ENCODE measurements around the gene FGF14. TPM values are rescaled to one million over a fixed set of nuclear protein-coding genes. Genes with fewer than 3 reads are reported as not detected.

The FGF14 gene
- under 0.01 TPM for total RNA-seq

DNA sequence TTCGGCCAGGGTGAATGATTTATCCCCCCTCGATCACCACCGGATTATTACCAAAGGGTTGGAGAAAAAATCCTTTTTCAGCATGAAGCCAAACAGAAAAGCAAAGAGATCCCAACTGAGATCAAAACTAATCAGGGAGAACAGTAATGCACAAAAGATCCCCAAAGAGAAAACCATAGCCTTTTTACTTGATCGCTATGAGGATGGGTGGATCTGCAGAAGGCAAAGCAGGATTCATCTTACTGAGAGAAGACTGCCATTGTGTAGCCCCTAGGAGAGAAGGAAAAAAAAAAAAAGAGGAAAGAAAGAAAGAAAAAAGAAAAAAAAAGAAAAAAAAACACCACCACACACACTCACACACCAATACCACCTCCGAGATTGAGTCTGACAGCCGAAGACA, at the start of gene FGF14:
Gene FGF14 (minus strand): TSS at position 283 of the 400 bp plus-strand sequence.
- Histone ChIP-seq H3K4me3 (ENCODE audit: low read length) (no peak within 1 kb of the TSS), H3K27me3 (ENCODE audit: insufficient read depth, low read length) (peaks cover 69% of the 10 kb centered on the region)

DNA sequence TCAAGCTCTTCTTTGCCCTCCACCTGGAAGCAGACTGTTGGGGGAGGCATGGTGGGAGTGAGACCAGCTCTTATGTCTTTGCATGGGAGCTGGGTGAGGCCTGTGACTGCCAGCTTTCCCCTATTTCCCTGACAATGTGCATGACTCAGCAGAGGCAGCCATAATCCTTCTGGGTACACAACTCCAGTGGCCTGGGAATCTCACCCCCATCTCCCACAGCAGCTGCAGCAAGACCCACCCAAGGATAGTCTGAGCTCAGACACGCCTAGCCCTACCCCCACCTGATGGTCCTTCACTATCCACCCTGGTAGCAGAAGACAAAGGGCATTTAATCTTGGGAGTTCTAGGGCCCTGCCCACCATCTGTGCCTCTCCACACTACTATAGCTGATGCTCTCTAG, 41.4 kb upstream of the FGF14 start:
- peaks cover 5% of the 10 kb centered on the region for H3K27me3 ChIP-seq (ENCODE audit: insufficient read depth, low read length)
- no peak overlapping the region for H3K4me3 ChIP-seq (ENCODE audit: low read length)
- H3K4me1 ChIP-seq (ENCODE audit: insufficient read depth, low read length): no peaks in the 10 kb centered on the region
- H3K9me3 ChIP-seq (ENCODE audit: low read depth, low read length): no peaks in the 10 kb centered on the region

More for the DNA sequence above, at the start of gene FGF14:
- Histone ChIP-seq H3K9me3 (ENCODE audit: low read depth, low read length) (no peaks in the 10 kb centered on the region), H3K4me1 (ENCODE audit: insufficient read depth, low read length) (peaks cover 18% of the 10 kb centered on the region)

DNA sequence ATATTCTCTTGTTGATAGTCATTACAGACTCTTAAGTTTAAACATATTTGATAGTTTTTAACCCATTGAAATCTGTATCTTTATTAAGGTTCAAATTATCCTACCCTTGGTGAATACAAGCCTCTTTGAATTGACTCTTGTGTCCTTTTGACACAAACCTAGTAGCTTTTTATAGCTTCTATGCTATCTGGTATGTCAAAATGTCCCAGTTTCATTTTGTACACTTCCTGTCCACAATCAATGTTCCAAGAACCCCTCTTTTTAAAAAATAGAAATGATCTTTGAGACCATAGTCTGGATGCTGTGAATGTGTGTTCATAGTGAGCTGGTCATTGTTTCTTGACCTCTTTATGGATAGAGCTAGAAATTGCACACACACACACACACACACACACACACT, 39.2 kb upstream of the FGF14 start:
- Histone ChIP-seq H3K9me3 (ENCODE audit: low read depth, low read length) (no peaks in the 10 kb centered on the region), H3K27me3 (ENCODE audit: insufficient read depth, low read length) (peaks cover 5% of the 10 kb centered on the region), H3K4me3 (ENCODE audit: low read length) (no peak overlapping the region)

DNA sequence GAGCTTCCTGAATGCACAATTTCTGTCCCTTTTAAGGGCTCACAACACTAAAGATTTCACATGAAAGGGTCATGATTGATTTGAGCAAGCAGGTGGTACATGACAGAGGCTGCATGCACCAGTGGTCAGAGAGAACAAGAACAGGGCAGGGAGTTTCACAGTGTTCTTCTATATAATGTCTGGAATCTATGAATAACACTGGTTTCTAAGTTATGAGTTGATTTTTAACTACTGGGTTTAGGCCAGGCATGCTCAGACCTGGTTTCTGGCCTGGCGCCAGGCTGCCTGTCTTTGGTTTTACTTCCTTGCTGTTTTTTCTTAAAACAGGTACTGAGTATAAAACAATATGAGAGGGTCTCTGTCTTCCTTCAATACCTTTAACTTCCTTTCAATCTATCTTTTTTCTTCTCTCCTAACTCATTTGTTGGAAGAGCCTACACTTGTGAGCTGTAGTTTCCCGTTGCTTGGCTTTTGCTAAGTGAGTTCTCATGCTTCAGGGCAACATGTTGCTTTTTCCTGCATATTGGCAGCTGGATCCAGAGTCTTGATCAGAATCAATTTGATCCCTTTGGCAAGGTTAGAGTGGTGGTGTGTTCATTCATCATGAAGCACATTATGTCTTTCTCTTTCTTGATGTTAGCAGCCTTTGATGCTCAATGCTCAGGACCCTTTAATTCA, 38.5 kb upstream of the FGF14 start:
- peaks cover 5% of the 10 kb centered on the region for H3K27me3 ChIP-seq (ENCODE audit: insufficient read depth, low read length)
- H3K4me1 ChIP-seq (ENCODE audit: insufficient read depth, low read length): no peaks in the 10 kb centered on the region
- H3K9me3 ChIP-seq (ENCODE audit: low read depth, low read length): no peaks in the 10 kb centered on the region
- no peak overlapping the region for H3K4me3 ChIP-seq (ENCODE audit: low read length)

More for the DNA sequence above, 39.2 kb upstream of the FGF14 start:
- H3K4me1 ChIP-seq (ENCODE audit: insufficient read depth, low read length): no peaks in the 10 kb centered on the region

DNA sequence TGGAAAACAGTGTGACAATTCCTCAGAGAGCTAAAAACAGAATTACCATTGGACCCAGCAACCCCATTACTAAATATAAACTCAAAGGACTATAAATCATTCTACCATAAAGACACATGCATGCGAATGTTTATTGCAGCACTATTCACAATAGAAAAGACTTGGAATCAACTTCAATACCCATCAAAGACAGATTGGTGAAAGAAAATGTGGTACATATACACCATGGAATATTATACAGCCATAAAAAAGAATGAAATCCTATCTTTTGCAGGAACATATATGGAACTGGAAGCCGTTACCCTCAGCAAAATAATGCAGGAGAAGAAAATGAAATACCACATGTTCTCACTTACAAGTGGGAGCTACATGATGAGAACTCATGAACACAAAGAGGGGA, 20.8 kb upstream of the FGF14 start:
- Histone ChIP-seq H3K27me3 (ENCODE audit: insufficient read depth, low read length) (no peaks in the 10 kb centered on the region), H3K4me1 (ENCODE audit: insufficient read depth, low read length) (no peaks in the 10 kb centered on the region), H3K4me3 (ENCODE audit: low read length) (no peak overlapping the region), H3K9me3 (ENCODE audit: low read depth, low read length) (peaks cover 18% of the 10 kb centered on the region)

DNA sequence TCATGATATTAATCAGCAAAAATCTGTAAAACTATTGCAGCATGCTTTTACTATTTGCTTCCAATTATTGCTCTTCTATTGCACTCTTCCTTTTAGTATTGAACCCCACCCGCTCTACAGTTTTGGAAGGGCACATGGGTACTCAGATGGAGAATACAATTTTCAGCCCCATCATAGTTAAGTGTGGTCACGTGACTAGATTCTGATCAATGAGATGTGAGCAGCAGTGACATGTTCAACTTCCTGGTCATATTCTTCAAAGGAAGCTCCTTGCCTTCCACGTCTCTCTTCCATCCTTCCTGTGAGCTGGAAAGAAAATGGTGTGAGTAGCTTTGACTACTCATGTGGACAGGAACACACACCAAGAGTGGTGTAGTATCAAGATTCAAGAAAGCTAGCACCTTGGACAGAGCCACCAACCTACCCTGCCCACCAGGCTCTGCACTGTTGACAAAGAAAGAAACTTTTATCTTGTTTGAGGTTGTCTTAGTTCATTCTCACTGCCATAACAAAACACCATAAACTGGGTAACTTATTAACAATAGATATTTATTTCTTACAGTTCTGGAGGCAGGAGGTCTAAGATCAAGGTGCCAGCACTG, 3.8 kb upstream of the FGF14 start:
- H3K27me3 ChIP-seq (ENCODE audit: insufficient read depth, low read length): peaks cover 49% of the 10 kb centered on the region
- no peaks in the 10 kb centered on the region for H3K9me3 ChIP-seq (ENCODE audit: low read depth, low read length)
- H3K4me3 ChIP-seq (ENCODE audit: low read length): no peak overlapping the region
- peaks cover 7% of the 10 kb centered on the region for H3K4me1 ChIP-seq (ENCODE audit: insufficient read depth, low read length)

DNA sequence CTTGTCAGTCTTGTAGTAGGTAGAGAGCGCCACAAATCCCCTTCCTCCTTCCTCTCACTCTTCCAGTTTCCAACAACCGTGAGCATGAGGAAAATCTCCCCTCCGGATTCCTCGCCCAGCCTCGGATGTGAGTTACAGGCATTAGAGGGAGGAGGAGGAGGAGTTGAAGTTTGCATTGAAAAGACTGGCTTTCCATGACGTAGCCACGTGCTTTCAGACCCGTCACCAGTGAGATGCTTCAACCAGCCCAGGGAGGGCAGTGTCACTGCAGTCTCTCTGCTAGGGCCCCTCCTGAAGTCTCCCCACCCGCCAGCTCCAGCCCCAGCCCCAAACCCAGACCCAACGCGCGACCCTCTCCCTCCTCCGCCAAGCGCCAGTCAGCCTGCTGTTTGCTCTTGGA, 442 bp upstream of the FGF14 start:
- Histone ChIP-seq H3K4me1 (ENCODE audit: insufficient read depth, low read length) (peaks cover 18% of the 10 kb centered on the region), H3K4me3 (ENCODE audit: low read length) (no peak overlapping the region), H3K27me3 (ENCODE audit: insufficient read depth, low read length) (peaks cover 69% of the 10 kb centered on the region), H3K9me3 (ENCODE audit: low read depth, low read length) (no peaks in the 10 kb centered on the region)

DNA sequence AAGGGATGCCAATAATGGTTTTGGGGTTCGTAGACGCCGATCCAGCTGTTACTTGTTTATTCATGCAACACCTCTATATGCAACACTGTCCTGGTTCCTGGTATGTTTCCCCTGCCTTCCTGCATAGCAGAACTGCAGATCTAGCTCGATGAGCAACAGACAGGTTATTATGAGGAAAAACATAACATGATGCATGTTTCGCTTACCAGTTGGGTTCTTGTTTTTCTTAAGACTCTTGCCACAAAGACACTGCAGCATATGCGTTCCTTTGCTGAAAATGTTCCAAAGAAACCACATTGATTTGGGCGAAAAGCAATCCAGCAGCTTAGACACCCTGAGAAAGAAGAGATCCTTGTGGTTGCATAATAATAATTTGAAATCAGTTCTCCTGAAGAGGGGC, 583 bp downstream of the FGF14 start:
- peaks cover 18% of the 10 kb centered on the region for H3K4me1 ChIP-seq (ENCODE audit: insufficient read depth, low read length)
- H3K4me3 ChIP-seq (ENCODE audit: low read length): no peak overlapping the region
- H3K27me3 ChIP-seq (ENCODE audit: insufficient read depth, low read length): peaks cover 70% of the 10 kb centered on the region
- no peaks in the 10 kb centered on the region for H3K9me3 ChIP-seq (ENCODE audit: low read depth, low read length)

DNA sequence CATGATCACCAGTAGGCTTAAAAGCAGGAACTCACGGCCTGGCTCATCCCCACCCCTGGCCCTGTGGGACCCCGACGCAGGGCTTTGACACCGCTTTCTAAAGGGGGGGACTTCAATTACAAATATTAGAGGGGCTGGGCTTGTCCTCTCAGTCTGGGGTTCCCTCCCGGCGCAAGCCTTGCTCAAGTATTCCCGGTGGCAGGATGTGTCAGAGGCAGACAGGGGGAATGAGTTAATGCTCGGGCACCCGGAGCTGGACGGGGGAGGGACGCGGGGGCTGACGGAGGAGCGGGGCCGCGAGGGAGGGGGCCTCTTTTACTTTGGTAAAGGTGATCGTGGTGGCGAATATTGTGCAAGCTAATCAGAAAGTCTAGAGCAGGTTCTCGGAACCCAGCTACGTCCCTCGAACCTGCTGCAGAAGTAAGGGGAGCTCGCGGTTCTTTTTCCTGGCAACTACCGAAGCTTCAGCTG, 1.1 kb downstream of the FGF14 start:
- H3K9me3 ChIP-seq (ENCODE audit: low read depth, low read length): no peaks in the 10 kb centered on the region
- no peak overlapping the region for H3K4me3 ChIP-seq (ENCODE audit: low read length)
- peaks cover 18% of the 10 kb centered on the region for H3K4me1 ChIP-seq (ENCODE audit: insufficient read depth, low read length)
- H3K27me3 ChIP-seq (ENCODE audit: insufficient read depth, low read length): peaks cover 72% of the 10 kb centered on the region

DNA sequence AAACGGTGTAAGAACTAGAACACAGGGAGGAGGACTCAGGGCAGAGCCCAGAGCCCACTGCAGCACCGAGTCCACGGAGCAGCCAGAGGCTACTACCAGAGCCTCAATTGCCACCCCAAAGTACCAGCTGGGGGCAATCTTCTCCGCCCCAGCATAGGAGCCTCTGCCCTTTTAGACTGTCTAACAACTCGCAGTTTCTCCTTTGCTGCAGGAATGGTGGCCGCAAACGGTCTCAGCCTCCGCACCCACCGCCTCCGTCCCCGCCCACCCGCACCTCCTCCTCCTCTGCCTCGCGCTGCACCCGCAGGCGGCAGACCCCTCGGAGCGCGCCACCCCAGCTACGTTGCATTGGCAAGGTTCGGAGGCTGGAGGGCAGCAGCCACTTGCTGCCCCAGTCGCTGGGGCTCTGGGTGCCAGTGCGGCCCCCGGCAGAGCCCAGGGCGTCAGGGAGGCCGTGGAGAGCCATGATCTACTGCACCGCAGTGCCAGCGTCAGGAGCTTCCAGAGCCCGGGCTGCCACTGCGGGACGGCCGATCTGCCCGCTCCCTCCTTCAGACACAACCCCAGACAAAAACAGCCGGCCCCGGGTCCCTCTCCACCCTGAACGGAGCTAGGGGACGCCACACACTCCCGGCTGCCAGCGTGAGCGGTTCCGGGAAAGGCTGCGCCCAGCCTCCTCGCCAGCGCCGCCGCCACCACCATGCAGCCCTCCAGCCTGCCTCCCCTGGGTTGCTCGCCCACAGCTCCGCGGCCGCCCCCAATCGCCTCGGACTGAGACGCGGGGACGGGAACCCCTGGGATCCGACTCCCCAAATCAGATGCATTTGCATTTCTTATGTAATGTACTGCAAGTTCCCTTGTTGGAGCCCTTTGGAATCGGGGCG, 1.8 kb downstream of the FGF14 start:
- H3K9me3 ChIP-seq (ENCODE audit: low read depth, low read length): no peaks in the 10 kb centered on the region
- no peak overlapping the region for H3K4me3 ChIP-seq (ENCODE audit: low read length)
- peaks cover 69% of the 10 kb centered on the region for H3K27me3 ChIP-seq (ENCODE audit: insufficient read depth, low read length)
- H3K4me1 ChIP-seq (ENCODE audit: insufficient read depth, low read length): peaks cover 20% of the 10 kb centered on the region

DNA sequence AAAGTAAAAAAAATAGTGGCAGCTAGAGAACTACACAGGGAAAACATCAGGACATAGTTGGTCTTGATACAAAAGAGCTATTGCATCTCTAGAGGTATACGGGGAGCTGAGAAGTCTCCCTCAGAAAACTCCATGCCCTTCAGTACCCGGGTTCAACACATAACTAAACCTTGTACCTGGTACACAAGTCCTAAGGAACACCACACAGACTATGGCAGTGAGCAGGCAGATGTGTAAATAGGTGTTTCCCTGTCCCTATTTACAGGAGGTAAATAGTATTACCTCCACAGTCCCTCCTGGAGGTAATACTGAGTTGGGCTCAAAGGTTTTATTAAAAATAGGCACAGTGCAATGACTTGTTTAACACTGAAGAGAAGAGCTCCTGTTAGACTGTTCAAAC, 5.9 kb downstream of the FGF14 start:
- Histone ChIP-seq H3K4me1 (ENCODE audit: insufficient read depth, low read length) (peaks cover 24% of the 10 kb centered on the region), H3K9me3 (ENCODE audit: low read depth, low read length) (no peaks in the 10 kb centered on the region), H3K27me3 (ENCODE audit: insufficient read depth, low read length) (peaks cover 38% of the 10 kb centered on the region), H3K4me3 (ENCODE audit: low read length) (no peak overlapping the region)

DNA sequence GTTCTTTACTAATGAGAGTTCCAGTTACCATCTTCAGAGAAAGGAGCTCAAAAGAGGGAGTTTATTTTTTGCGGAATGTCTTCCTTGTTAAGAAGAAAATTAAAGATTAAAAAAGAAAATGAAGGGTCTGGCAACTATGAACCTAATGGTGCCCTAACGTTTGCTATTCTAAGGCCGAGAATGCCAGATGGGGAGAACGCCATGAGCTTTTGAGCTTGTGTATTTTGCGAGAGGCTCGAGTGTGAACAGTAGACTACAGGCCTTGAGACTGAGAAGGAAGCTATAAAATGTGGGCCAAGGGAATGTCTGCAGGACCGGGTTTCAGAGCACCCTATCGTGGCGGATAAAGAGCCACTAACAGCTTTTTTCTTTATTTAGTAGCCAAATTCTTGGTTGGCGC, 6.7 kb downstream of the FGF14 start:
- H3K27me3 ChIP-seq (ENCODE audit: insufficient read depth, low read length): peaks cover 30% of the 10 kb centered on the region
- no peaks in the 10 kb centered on the region for H3K9me3 ChIP-seq (ENCODE audit: low read depth, low read length)
- H3K4me1 ChIP-seq (ENCODE audit: insufficient read depth, low read length): peaks cover 19% of the 10 kb centered on the region
- peak overlapping the region; percentile 61 for H3K4me3 ChIP-seq (ENCODE audit: low read length)

DNA sequence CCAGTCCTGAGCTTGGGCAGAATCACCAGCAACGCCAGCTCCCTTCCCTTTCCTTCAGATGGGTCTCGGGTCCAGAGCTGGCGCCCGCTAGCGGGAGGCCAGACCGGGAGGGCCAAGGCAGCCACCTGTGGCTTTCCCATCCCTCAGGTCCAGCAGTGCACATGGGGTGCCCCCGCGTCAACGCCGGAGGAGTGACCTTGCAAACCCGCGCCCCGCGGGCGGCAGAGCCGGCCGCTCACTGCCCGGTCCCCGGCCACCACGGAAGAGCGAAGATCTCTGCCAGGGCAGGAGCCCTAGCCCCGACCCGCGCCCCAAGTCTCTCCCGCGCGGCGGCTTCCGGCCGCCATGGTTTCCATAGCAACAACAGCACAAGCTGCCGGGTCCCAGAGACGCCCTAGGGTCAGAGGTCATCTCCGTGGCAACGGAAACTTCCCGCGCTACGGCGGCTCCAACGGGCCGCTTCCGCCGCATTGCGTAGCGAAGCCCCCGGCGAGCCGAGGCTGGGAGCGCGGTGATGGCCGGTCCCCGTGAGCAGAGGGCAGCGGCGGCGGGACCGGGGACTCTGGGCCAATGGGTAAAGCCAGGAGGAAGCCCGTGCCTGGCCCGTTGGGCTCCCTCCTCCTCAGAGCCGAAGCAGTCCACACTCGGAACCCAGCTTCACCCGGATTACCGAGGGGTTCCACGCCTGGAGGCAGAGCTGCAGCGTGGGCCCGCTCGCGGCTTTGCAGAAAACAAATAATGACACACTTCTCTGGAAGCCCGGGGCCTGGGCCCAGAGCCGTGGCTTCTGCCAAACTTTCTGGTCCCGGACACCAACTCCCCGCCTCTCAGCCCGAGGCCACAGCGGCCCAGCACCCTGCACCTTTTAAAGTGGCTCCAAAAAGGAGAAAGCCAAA, 7.4 kb downstream of the FGF14 start:
- Histone ChIP-seq H3K27me3 (ENCODE audit: insufficient read depth, low read length) (peaks cover 24% of the 10 kb centered on the region), H3K4me3 (ENCODE audit: low read length) (peak overlapping the region; percentile 61), H3K9me3 (ENCODE audit: low read depth, low read length) (no peaks in the 10 kb centered on the region), H3K4me1 (ENCODE audit: insufficient read depth, low read length) (peaks cover 12% of the 10 kb centered on the region)

DNA sequence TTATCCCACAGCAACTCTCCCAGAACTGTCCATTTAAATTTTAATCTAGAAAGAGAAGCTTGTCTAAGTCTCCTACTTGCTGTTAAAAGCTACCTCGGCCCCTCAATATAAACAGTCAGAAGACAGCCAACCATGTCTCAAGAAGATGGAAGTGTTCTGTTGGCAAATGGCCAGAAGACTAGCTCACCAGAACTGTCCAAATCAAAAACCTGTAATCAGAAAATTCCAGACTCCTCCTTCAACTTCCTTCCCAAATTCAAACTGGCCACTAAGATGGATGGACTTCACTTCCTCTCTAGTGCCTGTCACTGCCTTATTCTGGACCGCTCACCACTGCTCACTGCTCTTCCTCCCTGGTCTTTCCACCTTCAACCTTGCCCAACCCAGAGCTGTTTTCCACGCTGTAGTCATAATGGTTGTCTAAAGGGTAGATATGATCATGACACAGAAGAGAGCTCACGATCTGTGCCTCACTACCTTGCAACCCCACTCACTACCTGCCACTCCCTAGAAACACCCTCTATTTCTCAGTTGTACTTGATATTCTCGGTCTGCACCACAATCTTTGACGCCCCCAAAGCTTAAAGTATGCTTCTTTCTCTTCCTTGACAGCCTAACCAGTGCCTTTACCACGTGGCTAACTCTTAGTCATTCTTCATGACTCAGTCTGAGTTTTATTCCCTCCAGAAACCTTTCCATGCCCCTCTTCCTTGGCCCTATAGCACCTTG, 9.2 kb downstream of the FGF14 start:
- Histone ChIP-seq H3K4me1 (ENCODE audit: insufficient read depth, low read length) (peaks cover 12% of the 10 kb centered on the region), H3K9me3 (ENCODE audit: low read depth, low read length) (no peaks in the 10 kb centered on the region), H3K4me3 (ENCODE audit: low read length) (no peak overlapping the region), H3K27me3 (ENCODE audit: insufficient read depth, low read length) (peaks cover 8% of the 10 kb centered on the region)

All from mononuclear cell (primary cell).